ENCODE data around the gene ATP6V0E1. TPM values are rescaled to one million over a fixed set of nuclear protein-coding genes. Genes with fewer than 3 reads are reported as not detected.

ATP6V0E1 gene
- total and polyA plus RNA-seq, 2 of the 8 experiments (the other 6 are each of a cell fraction or from before 2014, with no cell fraction given), result 108 to 134 TPM

GRCh38 chr5:172979778-172980177 lies 3.8 kb upstream of the ATP6V0E1 start (continued):
- no peak for TF ChIP-seq CBX5 (IDR thresholded peaks at IDR 0.05; ENCODE audit: low read depth, low read length)
- TF ChIP-seq KDM1A (IDR thresholded peaks at IDR 0.05; ENCODE audit: borderline replicate concordance, low read length), result no peak
- TF ChIP-seq SIX5 (IDR thresholded peaks at IDR 0.05; ENCODE audit: low read depth, low read length), result no peak
